LNCaP clone FGC (cell line): ENCODE measurements around the gene B3GNT3.
A peak's percentile ranks its signal among the peaks of the same experiment; 100 is the strongest.

Experiments used
- DNase-seq: peaks from one replicate; pipeline ENCODE4 v3.0.0-alpha.2; 2011; ENCODE audit warnings: low read depth
- H3K4me3 ChIP-seq: 2 replicates; pipeline ENCODE4 v1.5.1; 2011; ENCODE audit warnings: mild to moderate bottlenecking, low read depth, low read length, control low read depth
- TF ChIP-seq, protein P1 (sequence below): IDR thresholded peaks from 2 replicates; pipeline ENCODE4 v1.5.1; 2012; ENCODE audit warnings: mild to moderate bottlenecking; ENCODE audit not compliant: control insufficient read depth, insufficient read depth; ENCODE audit errors: extremely low read depth

The B3GNT3 gene

DNA sequence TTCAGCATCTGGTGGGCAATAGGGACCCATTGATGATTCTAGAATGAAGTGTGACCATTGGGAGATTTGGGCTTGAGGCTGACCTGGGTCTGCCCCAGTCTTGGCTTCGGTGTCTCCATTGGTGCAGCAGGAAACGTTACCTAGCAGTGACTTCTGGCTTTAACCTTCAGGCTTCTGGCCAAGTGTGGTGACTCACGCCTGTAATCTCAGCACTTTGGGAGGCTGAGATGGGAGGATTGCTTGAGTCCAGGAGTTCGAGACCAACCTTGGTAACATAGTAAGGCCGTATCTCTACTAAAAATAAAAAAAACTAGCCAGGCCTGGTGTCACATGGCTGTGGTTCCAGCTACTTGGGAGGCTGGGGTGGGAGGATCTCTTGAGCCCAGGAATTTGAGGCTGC, 36.4 kb upstream of the B3GNT3 start:
- no peak overlapping the region for H3K4me3 ChIP-seq
- TF ChIP-seq, protein P1, sequence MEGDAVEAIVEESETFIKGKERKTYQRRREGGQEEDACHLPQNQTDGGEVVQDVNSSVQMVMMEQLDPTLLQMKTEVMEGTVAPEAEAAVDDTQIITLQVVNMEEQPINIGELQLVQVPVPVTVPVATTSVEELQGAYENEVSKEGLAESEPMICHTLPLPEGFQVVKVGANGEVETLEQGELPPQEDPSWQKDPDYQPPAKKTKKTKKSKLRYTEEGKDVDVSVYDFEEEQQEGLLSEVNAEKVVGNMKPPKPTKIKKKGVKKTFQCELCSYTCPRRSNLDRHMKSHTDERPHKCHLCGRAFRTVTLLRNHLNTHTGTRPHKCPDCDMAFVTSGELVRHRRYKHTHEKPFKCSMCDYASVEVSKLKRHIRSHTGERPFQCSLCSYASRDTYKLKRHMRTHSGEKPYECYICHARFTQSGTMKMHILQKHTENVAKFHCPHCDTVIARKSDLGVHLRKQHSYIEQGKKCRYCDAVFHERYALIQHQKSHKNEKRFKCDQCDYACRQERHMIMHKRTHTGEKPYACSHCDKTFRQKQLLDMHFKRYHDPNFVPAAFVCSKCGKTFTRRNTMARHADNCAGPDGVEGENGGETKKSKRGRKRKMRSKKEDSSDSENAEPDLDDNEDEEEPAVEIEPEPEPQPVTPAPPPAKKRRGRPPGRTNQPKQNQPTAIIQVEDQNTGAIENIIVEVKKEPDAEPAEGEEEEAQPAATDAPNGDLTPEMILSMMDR, result no peak
- no peak for DNase-seq

DNA sequence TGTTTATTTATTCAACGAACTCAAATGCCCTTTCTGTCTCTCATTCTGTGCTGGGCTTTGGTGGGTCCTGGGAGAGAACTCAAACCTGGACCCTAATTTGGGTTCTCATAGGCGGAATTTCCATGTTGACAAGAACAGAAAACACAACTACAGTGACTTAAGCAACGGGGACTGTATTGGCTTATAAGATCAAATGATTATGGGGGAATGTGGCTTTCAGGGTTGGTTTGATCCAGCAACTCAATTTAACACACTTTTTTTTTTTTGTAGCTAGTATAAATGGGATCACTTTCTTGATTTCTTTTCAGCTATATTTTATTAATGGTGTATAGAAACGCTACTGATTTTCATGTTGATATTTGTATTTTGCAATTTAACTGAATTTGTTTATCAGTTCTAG, 33.8 kb upstream of the B3GNT3 start:
- no peak overlapping the region for H3K4me3 ChIP-seq
- TF ChIP-seq, protein P1, result no peak
- DNase-seq, result no peak

DNA sequence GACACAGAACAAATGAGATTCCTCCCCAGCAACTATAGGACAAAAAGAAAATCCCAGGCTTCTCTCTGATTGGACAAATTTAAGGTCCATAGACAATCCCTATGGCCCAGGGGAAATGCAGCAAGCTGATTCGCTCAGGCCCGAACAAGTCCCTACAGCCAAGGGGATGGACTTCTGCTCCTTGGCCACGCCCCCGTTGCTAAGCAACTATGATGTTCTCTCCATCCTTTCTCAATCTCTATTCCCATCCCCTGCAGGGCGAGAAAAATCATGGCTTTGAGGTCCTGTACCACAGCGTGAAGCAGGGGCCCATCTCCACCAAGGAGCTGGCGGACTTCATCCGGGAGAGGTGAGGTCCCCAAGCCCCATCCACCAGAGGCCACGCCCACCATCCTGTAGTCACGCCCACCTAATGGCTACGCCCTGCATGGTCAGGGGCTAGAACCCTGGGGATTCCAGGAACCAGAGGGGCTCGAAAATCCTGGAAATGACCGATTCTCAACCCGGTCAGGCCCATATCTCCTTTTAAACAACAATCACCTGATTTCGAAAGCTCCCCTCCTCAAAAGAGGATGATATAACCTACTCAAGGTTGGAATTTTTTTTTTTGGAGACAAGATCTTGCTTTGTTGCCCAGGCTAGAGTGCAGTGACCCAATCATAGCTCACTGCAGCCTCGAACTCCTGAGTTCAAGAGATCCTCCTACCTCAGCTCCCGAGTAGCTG, 32.3 kb upstream of the B3GNT3 start:
- no peak for DNase-seq
- no peak overlapping the region for H3K4me3 ChIP-seq

DNA sequence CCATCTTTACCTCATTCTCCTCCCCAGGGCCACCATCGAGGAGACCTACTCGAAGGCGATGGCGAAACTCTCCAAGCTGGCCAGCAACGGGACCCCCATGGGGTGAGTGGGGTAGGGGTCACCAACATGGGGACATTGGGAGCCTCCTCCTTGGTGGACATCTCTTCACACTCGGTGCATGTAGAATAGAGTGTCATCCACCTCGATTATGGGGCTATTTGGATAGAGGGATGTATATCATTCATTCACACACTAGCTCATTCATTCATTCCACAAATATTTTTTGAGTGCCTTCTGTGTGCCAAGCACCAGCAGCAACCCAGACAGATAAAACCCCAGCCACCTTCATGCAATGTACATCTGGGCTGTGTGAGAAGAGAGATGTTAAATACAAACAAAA, 30.6 kb upstream of the B3GNT3 start:
- no peak for DNase-seq
- TF ChIP-seq, protein P1, result no peak
- no peak overlapping the region for H3K4me3 ChIP-seq

More for the DNA sequence above, 32.3 kb upstream of the B3GNT3 start:
- TF ChIP-seq, protein P1, result no peak

DNA sequence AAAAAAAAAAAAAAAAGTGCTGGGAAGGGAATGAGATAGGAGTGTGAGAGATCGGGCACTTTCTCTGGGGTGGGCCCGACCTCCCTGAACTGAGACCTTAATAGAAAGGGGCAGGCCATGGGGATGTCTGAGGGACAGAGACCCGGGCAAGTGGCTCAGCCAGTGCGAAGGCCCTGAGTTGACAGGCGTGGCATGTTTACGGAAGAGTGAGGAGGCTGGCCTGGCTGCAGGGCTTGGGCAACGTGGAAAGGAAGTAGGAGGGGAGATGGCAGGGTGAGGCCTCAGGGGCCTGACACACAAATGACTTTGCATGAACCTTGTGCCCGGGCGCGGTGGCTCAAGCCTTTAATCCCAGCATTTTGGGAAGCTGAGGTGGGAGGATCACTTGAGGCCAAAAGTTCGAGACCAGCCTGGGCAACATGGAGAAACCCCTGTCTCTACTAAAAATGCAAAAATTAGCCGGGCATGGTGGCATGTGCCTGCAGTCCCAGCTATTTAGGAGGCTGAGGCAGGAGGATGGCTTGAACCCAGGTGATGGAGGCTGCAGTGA, 29.8 kb upstream of the B3GNT3 start:
- DNase-seq, result no peak
- TF ChIP-seq, protein P1, result no peak
- H3K4me3 ChIP-seq, result no peak overlapping the region

DNA sequence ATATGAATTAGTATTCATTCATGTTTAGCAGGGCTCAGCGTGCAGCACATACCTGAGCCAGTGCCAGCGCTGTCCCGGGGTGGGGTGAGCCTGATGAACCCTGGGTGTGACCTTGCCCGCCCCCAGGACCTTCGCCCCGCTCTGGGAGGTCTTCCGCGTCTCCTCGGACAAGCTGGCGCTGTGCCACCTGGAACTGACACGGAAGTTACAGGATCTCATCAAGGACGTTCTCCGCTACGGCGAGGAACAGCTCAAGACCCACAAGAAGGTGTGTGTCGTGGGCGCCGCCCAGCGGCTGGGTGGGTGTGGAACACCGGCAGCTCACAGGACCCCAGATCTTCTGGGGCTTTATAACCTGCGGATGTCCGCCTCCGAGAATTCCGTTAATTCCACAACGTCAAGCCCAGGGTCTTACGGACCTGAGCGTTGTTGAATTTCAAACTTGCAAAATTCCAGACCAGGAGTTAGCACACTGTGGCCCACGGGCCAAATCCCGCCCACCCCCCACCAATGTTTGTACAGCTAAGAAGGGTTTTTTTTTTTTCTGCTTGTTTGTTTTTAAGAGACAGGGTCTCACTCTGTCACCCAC, 28.3 kb upstream of the B3GNT3 start:
- H3K4me3 ChIP-seq, result peak overlapping the region; percentile 36
- DNase-seq, result peak; percentile 61
- TF ChIP-seq, protein P1, result peak; percentile 80

DNA sequence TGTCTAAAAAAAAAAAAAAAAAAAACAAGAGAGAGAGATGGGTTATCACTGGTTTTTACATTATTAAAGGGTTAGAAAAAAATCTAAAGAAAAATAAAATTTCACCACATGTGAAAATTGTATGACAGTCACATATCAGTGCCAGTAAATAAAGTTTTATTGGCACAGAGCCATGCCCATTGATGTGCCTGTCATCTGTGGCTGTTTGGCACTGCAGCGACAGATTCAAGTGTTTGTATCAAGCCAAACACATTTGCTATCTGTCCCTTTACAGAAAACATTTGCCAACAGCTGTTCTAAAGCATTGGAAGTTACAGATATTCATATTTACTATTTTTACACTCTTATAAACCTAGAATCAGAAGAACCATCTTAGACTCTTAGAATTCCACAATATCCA, 27.4 kb upstream of the B3GNT3 start:
- no peak for DNase-seq
- no peak overlapping the region for H3K4me3 ChIP-seq
- TF ChIP-seq, protein P1, result no peak
